Kidney epithelial cell (primary cell): Measurements from ENCODE around the gene TFCP2L1. TPM values are rescaled to one million over a fixed set of nuclear protein-coding genes. Genes with fewer than 3 reads are reported as not detected.

Source experiments
- DNase-seq: peaks from one replicate; pipeline ENCODE4 v3.0.0-alpha.2; 2010; ENCODE audit warnings: low read depth
- H3K27me3 ChIP-seq: 2 replicates; pipeline ENCODE4 v1.6.0; 2011; ENCODE audit warnings: low read length; ENCODE audit not compliant: control insufficient read depth, insufficient read depth
- H3K36me3 ChIP-seq: 2 replicates; pipeline ENCODE4 v1.5.1; 2011; ENCODE audit warnings: low read length; ENCODE audit not compliant: control insufficient read depth, insufficient read depth
- H3K4me3 ChIP-seq: 2 replicates; pipeline ENCODE4 v1.5.1; 2011; ENCODE audit warnings: low read depth, mild to moderate bottlenecking, control low read depth, low read length
- total RNA-seq: library from RNA; depleted of rRNA; stranded (reverse); fragments of >200 nt; gene quantifications from 2 replicates; pipeline ENCODE4 v1.2.3, GENCODE V29; 2015
- TF ChIP-seq, protein P1 (sequence below): IDR thresholded peaks from 2 replicates; pipeline ENCODE4 v1.5.1; 2011; ENCODE audit warnings: mild to moderate bottlenecking, moderate library complexity, low read length, control low read depth, inconsistent platforms; ENCODE audit not compliant: insufficient read depth, poor library complexity, severe bottlenecking

Gene TFCP2L1
- total RNA-seq, 1 donor from 2014 or later, result 4.5 TPM

DNA sequence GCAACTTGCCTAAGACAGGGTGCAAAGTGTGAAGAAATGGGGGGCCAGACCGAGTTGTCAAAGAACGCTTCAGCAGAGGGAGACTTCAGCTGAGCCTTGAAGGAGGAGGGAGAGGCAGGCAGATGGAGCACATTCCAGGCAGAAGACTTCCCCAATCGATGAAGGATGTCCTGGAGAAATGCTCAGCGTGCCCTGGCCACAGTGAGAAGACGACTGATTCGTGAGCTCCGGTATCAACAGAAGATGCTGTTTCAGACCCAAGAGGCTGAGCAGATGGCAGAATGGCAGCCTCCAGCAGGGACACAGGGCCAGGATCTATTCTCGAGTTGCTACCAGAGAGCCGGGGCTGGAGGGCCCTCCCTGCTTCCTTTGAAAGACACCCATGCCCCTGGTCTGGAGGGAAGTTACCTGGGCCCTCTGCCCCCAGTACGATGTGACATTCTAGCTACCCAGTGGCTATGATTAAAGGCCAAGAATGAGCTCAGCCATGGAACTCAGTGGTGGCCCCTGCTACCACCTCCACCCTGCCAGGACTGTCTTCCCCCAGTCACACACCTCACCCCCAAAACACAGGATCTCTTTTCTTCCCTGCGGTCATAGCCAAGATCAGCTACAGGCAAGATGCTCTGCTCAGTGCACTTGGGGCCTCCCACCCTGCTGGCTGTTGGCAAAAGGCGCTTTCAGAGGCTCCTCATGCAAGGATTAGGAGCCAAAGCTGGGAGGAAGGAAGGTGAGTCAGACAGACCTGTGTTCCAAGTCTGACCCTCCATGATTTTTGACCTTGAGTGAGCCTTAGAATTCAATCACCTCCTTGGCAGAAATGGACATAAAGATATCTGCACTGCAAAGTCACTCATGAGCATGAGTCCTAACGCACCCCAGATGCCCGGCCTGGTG, 84.3 kb downstream of the TFCP2L1 start:
- no peaks in the 10 kb centered on the region for H3K36me3 ChIP-seq
- TF ChIP-seq, protein P1, sequence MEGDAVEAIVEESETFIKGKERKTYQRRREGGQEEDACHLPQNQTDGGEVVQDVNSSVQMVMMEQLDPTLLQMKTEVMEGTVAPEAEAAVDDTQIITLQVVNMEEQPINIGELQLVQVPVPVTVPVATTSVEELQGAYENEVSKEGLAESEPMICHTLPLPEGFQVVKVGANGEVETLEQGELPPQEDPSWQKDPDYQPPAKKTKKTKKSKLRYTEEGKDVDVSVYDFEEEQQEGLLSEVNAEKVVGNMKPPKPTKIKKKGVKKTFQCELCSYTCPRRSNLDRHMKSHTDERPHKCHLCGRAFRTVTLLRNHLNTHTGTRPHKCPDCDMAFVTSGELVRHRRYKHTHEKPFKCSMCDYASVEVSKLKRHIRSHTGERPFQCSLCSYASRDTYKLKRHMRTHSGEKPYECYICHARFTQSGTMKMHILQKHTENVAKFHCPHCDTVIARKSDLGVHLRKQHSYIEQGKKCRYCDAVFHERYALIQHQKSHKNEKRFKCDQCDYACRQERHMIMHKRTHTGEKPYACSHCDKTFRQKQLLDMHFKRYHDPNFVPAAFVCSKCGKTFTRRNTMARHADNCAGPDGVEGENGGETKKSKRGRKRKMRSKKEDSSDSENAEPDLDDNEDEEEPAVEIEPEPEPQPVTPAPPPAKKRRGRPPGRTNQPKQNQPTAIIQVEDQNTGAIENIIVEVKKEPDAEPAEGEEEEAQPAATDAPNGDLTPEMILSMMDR, result no peak
- no peaks in the 10 kb centered on the region for H3K27me3 ChIP-seq
- no peak overlapping the region for H3K4me3 ChIP-seq
- no peak for DNase-seq

DNA sequence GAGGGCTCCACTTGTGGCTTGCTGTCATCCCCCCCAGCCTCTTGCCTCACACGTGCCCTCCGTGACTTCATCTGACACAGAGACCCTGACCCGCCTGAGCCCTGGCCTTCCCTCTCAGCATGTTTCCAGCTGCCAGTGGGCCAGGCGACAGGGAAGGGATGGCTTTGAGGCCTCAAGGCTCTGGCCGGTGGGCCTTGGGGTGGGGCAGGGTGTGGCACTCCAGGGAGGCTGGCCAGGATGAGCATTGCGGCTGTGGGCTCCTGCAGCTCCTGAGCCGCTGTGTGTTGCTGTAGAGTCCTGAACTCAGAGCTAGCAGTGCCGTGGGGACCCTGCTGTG, 85.0 kb downstream of the TFCP2L1 start:
- H3K4me3 ChIP-seq, result no peak overlapping the region
- H3K36me3 ChIP-seq, result no peaks in the 10 kb centered on the region
- no peak for DNase-seq
- TF ChIP-seq, protein P1, result no peak
- no peaks in the 10 kb centered on the region for H3K27me3 ChIP-seq

DNA sequence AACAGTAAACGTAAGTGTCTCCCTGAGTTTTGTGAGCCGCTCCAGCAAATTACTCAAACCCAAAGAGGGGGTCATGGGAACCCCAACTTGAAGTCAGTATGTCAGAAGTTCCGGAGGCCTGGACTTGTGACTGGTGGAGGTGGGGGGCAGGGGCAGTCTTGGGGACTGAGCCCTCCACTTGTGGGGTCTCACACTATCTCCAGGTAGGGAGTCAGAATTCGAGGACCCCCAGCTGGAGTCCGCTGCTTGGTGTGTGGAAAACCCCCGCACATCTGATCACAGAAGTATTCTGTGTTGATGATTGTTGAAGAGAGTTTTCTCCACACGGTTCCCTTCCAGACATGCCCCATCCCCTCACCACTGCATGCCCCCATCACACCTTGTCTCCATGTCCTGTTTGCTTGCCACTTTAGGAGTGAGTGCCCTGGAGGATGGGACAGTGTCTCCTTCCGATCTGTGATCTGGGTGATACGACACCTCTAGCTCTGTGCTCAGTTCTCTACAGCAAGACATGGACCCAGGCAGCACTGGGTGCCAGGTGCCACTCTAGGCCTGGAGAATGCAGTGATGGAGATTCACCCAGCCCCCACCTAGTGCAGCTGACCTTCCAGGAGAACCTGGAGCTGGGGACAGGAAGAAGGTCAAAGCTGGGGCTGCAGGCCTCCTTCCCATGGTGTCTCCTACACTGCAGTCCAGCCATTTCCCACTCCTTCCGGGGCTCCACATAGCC, 85.6 kb downstream of the TFCP2L1 start:
- H3K27me3 ChIP-seq, result no peaks in the 10 kb centered on the region
- DNase-seq, result no peak
- H3K4me3 ChIP-seq, result no peak overlapping the region
- H3K36me3 ChIP-seq, result no peaks in the 10 kb centered on the region
- TF ChIP-seq, protein P1, result no peak

DNA sequence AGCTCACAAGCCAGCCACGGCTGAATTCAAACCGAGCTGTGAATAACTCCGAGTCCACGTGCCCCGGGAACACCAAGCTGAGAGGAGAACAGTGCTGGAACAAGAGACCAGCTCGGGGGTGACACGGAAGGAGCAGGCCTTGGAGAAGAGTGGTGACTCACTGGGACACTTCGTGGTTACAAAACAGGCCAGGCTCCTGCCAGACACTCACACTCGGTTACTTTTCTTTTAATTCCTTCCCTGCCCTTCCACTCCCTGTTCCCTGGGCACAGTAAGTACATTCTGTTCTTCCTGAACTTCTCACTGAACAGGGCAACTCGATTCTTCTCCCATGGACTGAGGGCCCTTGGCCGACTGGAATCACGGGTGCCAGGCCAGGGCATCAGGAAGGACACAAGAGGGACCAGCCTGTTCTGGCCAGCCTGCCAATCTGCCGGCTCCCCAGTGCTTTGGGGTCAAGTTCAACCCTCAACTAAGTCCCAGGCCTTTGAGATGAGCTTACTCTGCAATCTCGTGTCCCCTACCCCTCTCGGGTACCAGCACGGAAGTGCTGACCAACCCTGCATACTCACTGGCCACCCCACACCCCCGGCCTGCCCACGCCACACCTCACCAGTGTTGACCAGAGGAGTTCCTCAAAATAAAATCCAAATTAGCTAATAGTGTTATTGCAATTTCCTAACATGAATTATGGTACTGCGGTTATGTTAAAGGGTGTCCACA, 87.5 kb downstream of the TFCP2L1 start:
- no peaks in the 10 kb centered on the region for H3K27me3 ChIP-seq
- no peak overlapping the region for H3K4me3 ChIP-seq
- no peaks in the 10 kb centered on the region for H3K36me3 ChIP-seq
- peak; percentile 65 for DNase-seq
- TF ChIP-seq, protein P1, result no peak

DNA sequence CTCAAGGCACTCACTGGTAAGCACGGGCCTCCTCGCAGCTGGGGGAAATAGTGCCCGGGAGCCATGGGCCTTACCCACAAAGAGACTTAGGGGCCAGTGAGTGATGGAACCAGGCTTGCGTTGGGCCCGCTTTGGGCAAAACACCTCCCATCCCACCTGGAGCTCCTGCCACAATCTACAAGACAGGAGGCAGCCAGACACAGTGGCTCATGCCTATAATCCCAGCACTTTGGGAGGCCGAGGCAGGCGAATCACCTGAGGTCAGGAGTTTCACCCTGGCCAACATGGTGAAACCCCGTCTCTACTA, 88.2 kb downstream of the TFCP2L1 start:
- DNase-seq, result no peak
- Histone ChIP-seq H3K4me3 (no peak overlapping the region), H3K36me3 (no peaks in the 10 kb centered on the region), H3K27me3 (no peaks in the 10 kb centered on the region)
- TF ChIP-seq, protein P1, result no peak
